Measurements from ENCODE around the gene KCNN3.
A peak's percentile ranks its signal among the peaks of the same experiment; 100 is the strongest.

Gene KCNN3

DNA sequence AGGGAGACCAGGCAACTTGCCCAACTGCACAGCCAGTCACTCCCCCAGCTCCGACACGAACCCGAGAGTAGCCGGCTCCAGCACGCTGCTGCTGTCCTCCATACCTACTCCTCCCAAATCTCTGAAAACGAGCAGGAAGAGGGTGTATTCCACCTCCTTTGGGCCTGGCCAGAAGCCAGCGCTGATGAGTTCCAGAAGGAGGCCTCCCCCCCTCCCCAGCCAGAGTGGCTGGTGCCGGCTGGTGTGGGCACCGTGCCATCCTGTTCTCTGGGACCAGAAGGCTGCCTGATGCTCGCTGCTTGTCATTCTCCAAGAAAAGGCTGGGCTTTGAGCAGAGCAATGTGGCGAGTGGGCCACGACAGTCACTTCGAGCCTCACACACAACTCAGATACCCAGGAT is 22.2 kb downstream of the KCNN3 start:
- TF ChIP-seq, protein P1, sequence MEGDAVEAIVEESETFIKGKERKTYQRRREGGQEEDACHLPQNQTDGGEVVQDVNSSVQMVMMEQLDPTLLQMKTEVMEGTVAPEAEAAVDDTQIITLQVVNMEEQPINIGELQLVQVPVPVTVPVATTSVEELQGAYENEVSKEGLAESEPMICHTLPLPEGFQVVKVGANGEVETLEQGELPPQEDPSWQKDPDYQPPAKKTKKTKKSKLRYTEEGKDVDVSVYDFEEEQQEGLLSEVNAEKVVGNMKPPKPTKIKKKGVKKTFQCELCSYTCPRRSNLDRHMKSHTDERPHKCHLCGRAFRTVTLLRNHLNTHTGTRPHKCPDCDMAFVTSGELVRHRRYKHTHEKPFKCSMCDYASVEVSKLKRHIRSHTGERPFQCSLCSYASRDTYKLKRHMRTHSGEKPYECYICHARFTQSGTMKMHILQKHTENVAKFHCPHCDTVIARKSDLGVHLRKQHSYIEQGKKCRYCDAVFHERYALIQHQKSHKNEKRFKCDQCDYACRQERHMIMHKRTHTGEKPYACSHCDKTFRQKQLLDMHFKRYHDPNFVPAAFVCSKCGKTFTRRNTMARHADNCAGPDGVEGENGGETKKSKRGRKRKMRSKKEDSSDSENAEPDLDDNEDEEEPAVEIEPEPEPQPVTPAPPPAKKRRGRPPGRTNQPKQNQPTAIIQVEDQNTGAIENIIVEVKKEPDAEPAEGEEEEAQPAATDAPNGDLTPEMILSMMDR (IDR thresholded peaks at IDR 0.05; ENCODE audit: low read depth, low read length) = no peak
- peak in 1 of 2 donors; percentile 27 for DNase-seq (ENCODE audit: low read depth in 2 of 2)
- H3K4me3 ChIP-seq (replicated peaks in 1 of 2; ENCODE audit: low read depth in 2 of 2, low read length in 2 of 2) = no peak overlapping the region

DNA sequence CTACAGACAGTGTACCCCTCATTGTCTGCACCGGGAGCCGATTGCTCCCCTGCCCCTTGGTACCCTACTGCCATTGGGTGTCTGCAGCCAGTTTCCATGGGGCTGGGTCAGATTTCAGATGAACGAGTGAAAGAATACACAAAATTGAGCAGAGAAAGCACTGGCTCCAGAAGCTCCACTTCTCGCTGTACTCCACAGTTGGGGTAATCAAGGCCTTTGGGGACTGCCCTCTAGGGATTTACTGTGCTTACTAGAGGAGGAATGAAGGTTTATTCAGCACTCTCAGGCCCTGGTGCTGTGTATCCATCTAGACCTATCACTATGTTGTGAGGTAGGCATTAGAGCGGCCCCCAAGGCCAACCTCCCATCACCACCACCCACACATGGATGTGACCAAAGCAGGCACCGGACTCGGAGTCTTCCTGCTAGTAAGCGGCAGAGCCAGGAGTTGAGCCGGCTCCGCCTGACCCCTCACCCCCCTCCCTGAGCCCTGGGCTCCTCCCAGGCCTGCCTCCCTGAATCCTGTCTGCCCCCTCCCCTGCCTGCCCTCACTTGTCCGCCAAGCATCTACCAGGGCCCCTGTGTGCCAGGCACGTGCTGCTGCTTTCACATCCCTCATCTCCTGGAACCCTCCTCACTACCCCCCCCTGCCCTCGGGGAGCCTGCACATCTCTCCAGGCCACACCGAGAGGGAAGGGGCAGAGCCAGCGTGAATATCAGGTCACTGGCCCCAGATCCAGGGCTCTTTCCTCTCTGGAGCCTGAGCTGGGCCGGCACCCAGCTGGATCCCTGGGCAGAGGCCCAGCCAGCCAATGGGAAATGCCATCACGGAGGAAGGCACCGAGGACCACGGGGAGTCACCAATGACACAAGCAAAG is 23.3 kb downstream of the KCNN3 start:
- H3K4me3 ChIP-seq (replicated peaks in 1 of 2; ENCODE audit: low read depth in 2 of 2, low read length in 2 of 2) = no peak overlapping the region
- DNase-seq (ENCODE audit: low read depth in 2 of 2) = no peak
- TF ChIP-seq, protein P1 (IDR thresholded peaks at IDR 0.05; ENCODE audit: low read depth, low read length) = no peak

DNA sequence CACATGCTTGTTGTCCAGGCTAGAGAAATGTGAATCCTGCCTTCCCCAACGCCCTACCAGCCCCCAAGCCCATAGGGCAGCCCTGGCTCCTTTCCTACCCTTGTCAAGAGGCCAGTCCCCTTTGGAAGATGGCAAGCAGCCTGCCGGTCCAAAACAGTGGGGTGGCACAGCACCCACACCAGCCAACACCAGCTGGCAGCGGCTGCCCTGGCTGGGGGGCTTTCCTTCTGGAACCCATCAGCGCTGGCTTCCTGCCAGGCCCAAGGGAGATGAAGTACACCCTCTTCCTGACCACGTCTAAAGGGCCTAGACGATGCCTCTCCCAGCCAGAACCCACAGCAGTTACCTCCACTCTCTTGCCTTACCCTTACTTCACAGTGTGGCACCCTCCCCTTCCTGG is 24.2 kb downstream of the KCNN3 start:
- no peak overlapping the region for H3K4me3 ChIP-seq (replicated peaks in 1 of 2; ENCODE audit: low read depth in 2 of 2, low read length in 2 of 2)
- DNase-seq (ENCODE audit: low read depth in 2 of 2) = no peak
- TF ChIP-seq, protein P1 (IDR thresholded peaks at IDR 0.05; ENCODE audit: low read depth, low read length) = no peak

DNA sequence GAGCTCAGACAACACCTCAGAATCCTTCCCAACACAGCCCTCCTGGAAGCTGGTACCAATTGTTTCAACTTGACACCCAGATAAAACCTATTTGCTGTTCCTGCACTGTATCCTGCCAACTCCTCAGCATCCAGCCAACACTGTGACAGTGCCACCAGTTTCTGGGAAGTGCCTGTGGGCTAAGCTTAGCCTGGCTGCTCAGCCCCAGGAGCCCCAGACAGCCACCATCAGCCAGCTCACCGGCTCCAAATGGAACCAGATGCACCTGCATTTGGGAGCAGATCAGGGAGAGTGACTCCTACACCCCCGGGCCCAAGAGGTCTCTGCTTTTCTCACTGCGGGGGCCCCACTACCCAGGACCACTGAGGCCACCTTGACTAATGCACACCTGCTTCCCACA is 24.9 kb downstream of the KCNN3 start:
- H3K4me3 ChIP-seq (replicated peaks in 1 of 2; ENCODE audit: low read depth in 2 of 2, low read length in 2 of 2) = no peak overlapping the region
- DNase-seq (ENCODE audit: low read depth in 2 of 2) = no peak
- TF ChIP-seq, protein P1 (IDR thresholded peaks at IDR 0.05; ENCODE audit: low read depth, low read length) = no peak

DNA sequence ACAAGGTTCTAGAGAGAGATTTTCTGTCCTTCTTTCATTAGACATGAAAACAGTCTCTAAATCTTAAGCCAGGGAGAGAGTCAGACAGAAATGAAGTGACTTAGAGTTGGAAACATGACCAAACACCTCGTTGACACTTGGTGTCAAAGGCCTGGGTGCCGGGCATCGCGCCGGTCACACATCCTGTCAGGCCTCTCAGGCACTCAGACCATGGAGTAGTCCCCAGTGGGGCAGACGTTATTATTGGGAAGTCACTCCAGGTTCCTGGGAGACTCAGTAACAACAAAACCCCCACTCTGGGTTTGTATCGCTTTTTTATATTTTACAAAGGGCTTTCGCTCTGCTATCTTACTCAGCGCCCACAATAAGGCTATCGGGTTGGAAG is 25.8 kb downstream of the KCNN3 start:
- no peak overlapping the region for H3K4me3 ChIP-seq (replicated peaks in 1 of 2; ENCODE audit: low read depth in 2 of 2, low read length in 2 of 2)
- TF ChIP-seq, protein P1 (IDR thresholded peaks at IDR 0.05; ENCODE audit: low read depth, low read length) = no peak
- no peak for DNase-seq (ENCODE audit: low read depth in 2 of 2)

DNA sequence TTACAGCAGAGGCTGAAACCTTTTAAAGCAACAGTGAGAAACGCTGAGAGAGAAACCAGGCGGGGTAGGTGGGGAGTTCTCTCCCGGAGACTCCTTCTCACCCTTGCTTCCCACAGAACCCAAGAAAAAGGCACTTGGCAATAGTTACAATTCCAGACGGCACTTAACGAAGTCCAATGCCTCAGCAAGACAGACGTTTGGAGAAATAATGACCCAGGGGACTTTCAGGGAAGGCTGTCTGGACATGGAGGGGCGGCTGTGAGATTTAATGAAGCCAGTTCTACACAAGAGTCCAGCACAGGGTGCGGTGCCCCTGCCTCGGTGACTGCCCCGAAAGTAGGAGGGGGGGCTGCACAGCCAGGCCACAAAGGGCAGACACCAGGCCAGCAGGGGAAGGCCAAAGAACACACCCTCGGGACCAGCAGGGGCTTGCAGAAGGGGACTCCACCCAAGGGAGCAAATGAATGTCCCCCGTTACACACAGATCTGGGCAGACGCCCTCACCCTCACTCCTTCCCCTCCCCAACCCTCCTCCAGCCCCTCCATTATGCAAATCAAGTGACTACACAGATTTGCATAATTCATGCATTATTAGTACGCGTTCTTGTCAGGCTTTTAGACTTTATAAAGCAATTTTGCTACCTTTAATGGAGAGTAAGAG is 26.3 kb downstream of the KCNN3 start:
- DNase-seq (ENCODE audit: low read depth in 2 of 2) = no peak
- TF ChIP-seq, protein P1 (IDR thresholded peaks at IDR 0.05; ENCODE audit: low read depth, low read length) = no peak
- H3K4me3 ChIP-seq (replicated peaks in 1 of 2; ENCODE audit: low read depth in 2 of 2, low read length in 2 of 2) = no peak overlapping the region
